Esophagus muscularis mucosa (tissue), 4 donors: Measurements from ENCODE around the gene GNG13. TPM values are rescaled to one million over a fixed set of nuclear protein-coding genes. Genes with fewer than 3 reads are reported as not detected.

Experiments
- DNase-seq: peaks from one replicate; pipeline ENCODE4 v3.0.0-alpha.2; 2017; ENCODE audit errors: extremely low spot score
- H3K27ac ChIP-seq, 4 donors: fragments of 200-600 bp; sonication (generic); replicated peaks in 1 of 4; 1 replicate in 3 of 4; 2 replicates in 1 of 4; pipeline ENCODE4 v1.5.1; 2016 to 2019; ENCODE audit warnings: mild to moderate bottlenecking in 1 of 4
- H3K27me3 ChIP-seq, 4 donors: fragments of 200-600 bp; sonication (generic); one replicate each; pipeline versions ENCODE4 v1.5.1 to v1.6.0; 2016 to 2019
- H3K36me3 ChIP-seq, 4 donors: fragments of 200-600 bp; sonication (generic); one replicate each; pipeline ENCODE4 v1.5.1; 2016 to 2019
- H3K4me1 ChIP-seq, 4 donors: fragments of 200-600 bp; sonication (generic); one replicate each; pipeline ENCODE4 v1.5.1; 2016 to 2019
- H3K4me3 ChIP-seq, 4 donors: fragments of 200-600 bp; sonication (generic); 1 replicate in 2 of 4; 2 replicates in 2 of 4; pipeline ENCODE4 v1.5.1; 2016 to 2019; ENCODE audit warnings: mild to moderate bottlenecking in 4 of 4, moderate library complexity in 1 of 4
- H3K9me3 ChIP-seq, 4 donors: fragments of 200-600 bp; sonication (generic); 1 replicate in 3 of 4; 2 replicates in 1 of 4; pipeline ENCODE4 v1.5.1; 2016 to 2019
- EP300 ChIP-seq: sonication (generic); formaldehyde crosslinking; IDR thresholded peaks from one replicate; pipeline ENCODE4 v1.6.1; 2017; ENCODE audit warnings: antibody characterized with exemption
- POLR2A ChIP-seq: fragments of 450-650 bp; IDR thresholded peaks from one replicate; pipeline ENCODE4 v1.6.1; 2017; ENCODE audit warnings: antibody characterized with exemption, moderate library complexity, mild to moderate bottlenecking, low read depth
- POLR2AphosphoS5 ChIP-seq, 2 donors: sonication (generic); formaldehyde crosslinking; IDR thresholded peaks; one replicate each; pipeline ENCODE4 v1.6.1; 2017; ENCODE audit warnings: antibody characterized with exemption in 2 of 2
- WGBS: methylation state at CpG from one replicate; pipeline ENCODE4 v1.1.5; 2018; 5-methylcytosine and 5-hydroxymethylcytosine counted together
- intact Hi-C: fragments of 100-400 bp; cut with DNase I; formaldehyde crosslinking; loops from one replicate; pipeline ENCODE4 v1.15.1; 2023
- total RNA-seq, 4 donors: library from RNA; depleted of rRNA; stranded (reverse); fragments of >200 nt; gene quantifications; one replicate each; pipeline versions ENCODE4 v1.1.0 to v1.2.1, GENCODE V29; 2016
- TF ChIP-seq, protein P1 (sequence below), 3 experiments: fragments of 200-600 bp in 2 of 3; fragments of 450-650 bp in 1 of 3; sonication (generic) in 2 of 3; IDR thresholded peaks; one replicate each; pipeline ENCODE4 v1.5.1; 2017 to 2019; ENCODE audit warnings: antibody characterized with exemption in 3 of 3, mild to moderate bottlenecking in 2 of 3, moderate library complexity in 1 of 3

Gene GNG13
- total RNA-seq, 4 donors from 2014 or later: not detected

DNA sequence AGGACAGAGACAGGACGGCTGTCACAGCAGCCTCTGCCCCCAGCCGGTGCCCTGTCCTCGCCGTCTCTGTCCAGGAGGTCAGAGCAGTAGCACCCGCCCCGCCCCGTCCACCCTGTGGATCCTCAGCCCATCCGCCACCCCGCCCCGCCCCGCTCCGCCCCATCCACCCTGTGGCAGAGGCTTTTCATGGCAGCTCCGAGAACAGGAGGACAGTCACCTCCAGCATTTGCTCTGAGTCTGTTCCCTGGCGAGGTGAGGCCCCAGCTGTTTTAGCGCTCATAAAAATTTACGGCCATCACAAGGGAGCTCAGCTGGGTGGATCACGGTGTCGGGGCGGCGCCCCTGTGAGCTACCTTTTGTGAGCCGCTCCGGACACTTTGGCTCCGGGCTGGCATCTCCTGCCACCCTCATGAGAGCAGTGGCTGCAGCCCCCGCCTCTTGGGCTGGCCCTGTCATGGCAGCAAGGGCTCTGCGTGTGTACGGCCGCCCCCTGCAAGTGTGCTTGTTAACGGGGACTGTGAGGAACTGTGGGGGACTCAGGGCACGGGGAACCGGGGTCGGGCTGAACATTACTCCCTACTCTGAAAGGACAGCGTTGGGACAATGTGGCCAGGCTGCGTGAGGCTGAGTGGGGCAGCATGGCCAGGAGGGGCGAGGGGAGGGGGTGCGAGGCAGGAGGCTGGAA is 32.3 kb upstream of the GNG13 start:
- H3K4me1 ChIP-seq: no peaks in the 10 kb centered on the region
- intact Hi-C loops: no loop called here
- H3K27ac ChIP-seq: no peak overlapping the region
- no peak for TF ChIP-seq POLR2A
- no peak for TF ChIP-seq EP300
- TF ChIP-seq POLR2AphosphoS5 (IDR thresholded peaks at IDR 0.05): no peak
- TF ChIP-seq, protein P1, sequence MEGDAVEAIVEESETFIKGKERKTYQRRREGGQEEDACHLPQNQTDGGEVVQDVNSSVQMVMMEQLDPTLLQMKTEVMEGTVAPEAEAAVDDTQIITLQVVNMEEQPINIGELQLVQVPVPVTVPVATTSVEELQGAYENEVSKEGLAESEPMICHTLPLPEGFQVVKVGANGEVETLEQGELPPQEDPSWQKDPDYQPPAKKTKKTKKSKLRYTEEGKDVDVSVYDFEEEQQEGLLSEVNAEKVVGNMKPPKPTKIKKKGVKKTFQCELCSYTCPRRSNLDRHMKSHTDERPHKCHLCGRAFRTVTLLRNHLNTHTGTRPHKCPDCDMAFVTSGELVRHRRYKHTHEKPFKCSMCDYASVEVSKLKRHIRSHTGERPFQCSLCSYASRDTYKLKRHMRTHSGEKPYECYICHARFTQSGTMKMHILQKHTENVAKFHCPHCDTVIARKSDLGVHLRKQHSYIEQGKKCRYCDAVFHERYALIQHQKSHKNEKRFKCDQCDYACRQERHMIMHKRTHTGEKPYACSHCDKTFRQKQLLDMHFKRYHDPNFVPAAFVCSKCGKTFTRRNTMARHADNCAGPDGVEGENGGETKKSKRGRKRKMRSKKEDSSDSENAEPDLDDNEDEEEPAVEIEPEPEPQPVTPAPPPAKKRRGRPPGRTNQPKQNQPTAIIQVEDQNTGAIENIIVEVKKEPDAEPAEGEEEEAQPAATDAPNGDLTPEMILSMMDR (IDR thresholded peaks at IDR 0.05): no peak
- peaks cover 0 to 74% (median 0%) of the 10 kb centered on the region in 4 donors for H3K27me3 ChIP-seq
- no peak overlapping the region for H3K4me3 ChIP-seq
- H3K36me3 ChIP-seq: no peaks in the 10 kb centered on the region
- DNase-seq: no peak
- WGBS: 86% methylated on average over 15 of the region's 35 CpGs
- peaks cover 0 to 40% (median 32%) of the 10 kb centered on the region in 4 donors for H3K9me3 ChIP-seq

DNA sequence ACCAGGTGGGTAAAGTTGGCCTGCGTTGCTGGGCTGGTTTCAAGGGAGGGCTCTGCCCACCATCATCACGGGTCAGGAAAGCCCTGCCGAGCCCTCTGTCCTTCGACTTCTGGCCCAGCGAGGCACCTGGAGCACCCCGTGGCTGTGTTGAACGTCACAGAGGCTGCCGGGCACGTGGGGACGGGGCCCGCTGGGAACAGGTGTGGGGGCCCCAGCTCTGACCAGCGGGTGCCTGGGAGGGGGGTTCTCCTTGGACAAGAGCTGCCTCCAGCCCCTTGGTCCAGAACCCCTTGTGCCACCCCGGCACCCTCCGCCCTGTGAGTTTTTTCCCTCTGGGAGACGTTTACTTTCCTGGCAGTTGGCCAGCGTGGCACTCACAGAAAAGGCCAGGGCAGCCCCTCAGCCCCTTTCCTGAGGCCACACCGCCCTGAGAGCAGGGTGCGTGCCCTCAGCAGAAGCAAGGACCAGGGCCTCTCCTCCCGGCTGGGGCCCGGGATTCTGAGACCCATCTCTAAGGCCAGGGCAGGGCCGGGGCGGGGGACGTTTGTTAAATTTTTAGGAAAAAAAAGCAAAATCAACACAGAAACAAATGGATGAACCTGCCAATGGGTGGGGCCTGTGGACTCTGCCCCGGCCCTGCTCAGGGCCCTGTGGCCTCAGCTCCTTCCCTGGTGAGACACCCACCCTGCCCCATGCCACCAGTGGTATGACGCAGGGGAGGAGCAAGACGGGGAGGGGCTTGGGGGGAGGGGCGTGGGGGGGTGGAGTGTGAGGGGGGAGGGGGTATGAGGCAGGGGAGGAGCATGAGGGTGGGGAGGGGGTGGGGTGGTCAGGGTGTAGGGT is 31.3 kb upstream of the GNG13 start:
- Histone ChIP-seq H3K4me1 (no peaks in the 10 kb centered on the region), H3K27me3 (peaks cover 0 to 74% (median 0%) of the 10 kb centered on the region in 4 donors), H3K9me3 (peaks cover 0 to 34% (median 28%) of the 10 kb centered on the region in 4 donors), H3K36me3 (no peaks in the 10 kb centered on the region), H3K27ac (no peak overlapping the region), H3K4me3 (no peak overlapping the region)
- DNase-seq: no peak
- intact Hi-C loops: no loop called here
- 68% methylated on average over 15 of the region's 27 CpGs for WGBS
- TF ChIP-seq, protein P1 (IDR thresholded peaks at IDR 0.05): no peak
- TF ChIP-seq POLR2AphosphoS5 (IDR thresholded peaks at IDR 0.05) (no peak), POLR2A (no peak), EP300 (no peak)

DNA sequence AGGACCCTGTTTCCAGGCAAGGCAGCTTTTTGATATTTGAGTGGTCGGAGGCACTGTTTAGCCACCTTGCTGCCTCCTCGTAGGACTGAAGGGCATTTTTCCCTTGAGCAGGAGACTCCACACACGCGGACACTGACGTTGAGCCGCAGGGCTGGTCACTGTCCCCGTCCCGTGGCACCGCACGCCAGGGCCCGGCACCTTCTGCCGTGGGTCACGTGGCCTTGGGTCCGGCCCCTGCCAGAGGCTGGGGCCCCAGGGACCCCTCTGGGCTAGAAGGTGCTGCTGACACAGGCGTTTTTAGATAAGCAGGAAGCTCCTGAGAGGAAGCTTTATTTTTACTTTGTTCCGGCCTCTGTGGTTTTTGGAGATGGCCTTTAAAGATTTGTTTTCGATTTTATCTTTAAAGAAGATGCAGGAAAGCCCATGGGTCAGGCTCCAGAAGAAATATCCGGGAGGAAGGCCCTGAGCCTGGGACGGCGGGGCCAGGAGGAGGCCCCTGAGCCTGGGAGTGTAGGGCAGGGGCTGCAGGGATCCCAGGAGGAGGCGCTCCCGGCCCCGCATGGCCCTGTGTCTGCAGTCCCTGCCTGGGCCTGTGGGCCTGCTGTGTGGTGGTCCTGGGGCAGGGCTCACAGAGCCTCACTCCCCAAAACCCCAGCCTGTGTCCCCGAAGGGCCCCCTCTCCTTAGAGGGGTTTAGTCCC is 30.5 kb upstream of the GNG13 start:
- intact Hi-C loops: no loop called here
- peaks cover 0 to 75% (median 0%) of the 10 kb centered on the region in 4 donors for H3K27me3 ChIP-seq
- peaks cover 0 to 26% (median 21%) of the 10 kb centered on the region in 4 donors for H3K9me3 ChIP-seq
- no peak overlapping the region for H3K27ac ChIP-seq
- TF ChIP-seq EP300: no peak
- TF ChIP-seq, protein P1 (IDR thresholded peaks at IDR 0.05): no peak
- no peak for TF ChIP-seq POLR2AphosphoS5 (IDR thresholded peaks at IDR 0.05)
- TF ChIP-seq POLR2A: no peak
- no peaks in the 10 kb centered on the region for H3K36me3 ChIP-seq
- WGBS: 75% methylated on average over 21 of the region's 24 CpGs
- H3K4me1 ChIP-seq: no peaks in the 10 kb centered on the region
- no peak for DNase-seq
- H3K4me3 ChIP-seq: no peak overlapping the region

DNA sequence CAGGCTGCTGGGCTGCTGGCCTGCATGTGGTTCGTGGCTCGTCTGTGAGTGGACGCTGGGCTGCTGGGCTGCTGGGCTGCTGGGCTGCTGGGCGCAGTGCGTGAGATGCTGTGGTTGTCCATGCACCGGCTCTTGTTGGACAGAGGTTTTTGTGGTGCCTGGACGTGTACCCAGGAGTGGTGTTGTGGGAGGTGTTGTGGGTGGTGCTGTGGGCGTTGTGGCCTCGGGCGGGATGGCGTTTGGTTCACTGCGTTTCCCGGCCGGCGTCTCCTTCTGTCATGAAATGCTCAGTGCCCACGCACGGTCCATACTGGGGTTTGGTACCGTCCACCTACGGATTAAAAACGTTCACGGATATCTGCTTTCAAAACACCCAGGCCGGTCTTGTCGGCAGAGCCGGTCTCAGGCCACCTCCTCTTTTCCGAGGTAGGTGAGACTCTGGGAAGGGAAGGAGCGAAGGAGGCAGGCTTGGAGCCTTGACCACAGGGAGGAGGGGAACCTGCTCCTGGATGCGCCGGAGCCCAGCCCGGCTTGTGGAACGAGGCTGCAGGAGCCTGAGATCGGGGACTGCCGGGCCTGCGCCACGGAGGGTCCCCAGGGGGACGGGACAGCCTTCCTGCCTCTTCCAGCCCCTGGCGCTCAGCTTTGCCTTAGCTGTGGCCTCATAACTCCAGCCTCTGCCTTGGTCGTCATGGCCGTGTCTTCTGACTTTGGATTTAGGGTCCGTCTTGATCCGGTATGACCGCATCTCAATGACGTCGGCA is 29.8 kb upstream of the GNG13 start:
- Histone ChIP-seq H3K4me1 (peaks cover 0 to 6% (median 6%) of the 10 kb centered on the region in 4 donors), H3K36me3 (no peaks in the 10 kb centered on the region), H3K27me3 (peaks cover 0 to 74% (median 0%) of the 10 kb centered on the region in 4 donors), H3K27ac (no peak overlapping the region), H3K9me3 (peaks cover 0 to 19% (median 13%) of the 10 kb centered on the region in 4 donors), H3K4me3 (no peak overlapping the region)
- no peak for DNase-seq
- intact Hi-C loops: no loop called here
- 85% methylated on average over 27 of the region's 43 CpGs for WGBS
- no peak for TF ChIP-seq EP300
- TF ChIP-seq POLR2A: no peak
- TF ChIP-seq POLR2AphosphoS5 (IDR thresholded peaks at IDR 0.05): no peak
- TF ChIP-seq, protein P1 (IDR thresholded peaks at IDR 0.05): no peak
